Stimulated activated CD4-positive, alpha-beta T cell treated with anti-CD3 and anti-CD28 coated beads, Interleukin-4, amount 100 ng/mL, for 4 hours (primary cell): Measurements from ENCODE around the gene PDGFRB.

Experiments used
- DNase-seq, 2 experiments: peaks; one replicate each; pipeline ENCODE4 v3.0.0-alpha.2; 2020

The PDGFRB gene

GRCh38 chr5:150162142-150162513 is 6.5 kb upstream of the PDGFRB start:
- no peak for DNase-seq

GRCh38 chr5:150161242-150162141 is 5.8 kb upstream of the PDGFRB start:
- peak; percentile 48 to 74 for DNase-seq

GRCh38 chr5:150160448-150161081 is 4.9 kb upstream of the PDGFRB start:
- no peak for DNase-seq

GRCh38 chr5:150159741-150160179 is 4.1 kb upstream of the PDGFRB start:
- DNase-seq, result no peak

GRCh38 chr5:150159031-150159430 is 3.4 kb upstream of the PDGFRB start:
- DNase-seq, result no peak

- DNase-seq, result no peak
Measured at GRCh38 chr5:150158170-150158949, 2.7 kb upstream of the PDGFRB start.

DNA sequence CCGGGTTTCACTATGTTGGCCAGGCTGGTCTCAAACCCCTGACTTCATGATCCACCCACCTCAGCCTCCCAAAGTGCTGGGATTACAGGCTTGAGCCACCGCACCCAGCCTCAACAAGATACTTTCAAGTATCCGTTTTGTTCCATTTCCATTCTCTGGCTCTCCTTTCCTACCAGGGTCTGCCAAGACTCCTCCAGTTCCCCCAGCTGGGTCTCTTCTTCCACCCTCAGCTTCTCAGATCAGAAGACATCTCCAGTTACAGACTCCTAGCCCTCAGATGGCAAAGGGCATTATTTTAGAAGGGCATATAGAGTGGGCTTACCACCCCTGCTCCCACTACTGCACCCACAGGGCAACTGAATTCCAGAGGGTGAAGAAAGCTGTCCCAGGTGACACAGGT is 1.5 kb upstream of the PDGFRB start:
- DNase-seq, result no peak

DNA sequence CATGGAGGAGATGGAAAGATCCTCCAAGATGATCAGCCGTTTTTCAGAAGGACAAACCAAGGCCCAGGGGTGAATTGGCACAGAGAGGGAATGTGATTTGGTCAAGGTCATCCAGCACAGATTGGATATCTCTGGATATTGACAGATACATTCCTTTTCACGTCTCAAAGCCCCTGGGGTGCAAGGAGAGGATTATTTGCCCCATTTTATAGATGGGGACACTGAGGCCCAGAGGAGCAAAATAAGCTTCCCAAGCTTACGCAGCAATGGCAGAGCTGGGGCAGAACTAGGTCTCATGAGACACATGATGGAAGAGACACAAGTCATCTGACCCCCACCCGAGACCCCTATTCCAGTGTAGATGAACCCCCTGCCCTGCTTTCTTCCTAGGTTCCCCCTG is 895 bp upstream of the PDGFRB start:
- no peak for DNase-seq

DNA sequence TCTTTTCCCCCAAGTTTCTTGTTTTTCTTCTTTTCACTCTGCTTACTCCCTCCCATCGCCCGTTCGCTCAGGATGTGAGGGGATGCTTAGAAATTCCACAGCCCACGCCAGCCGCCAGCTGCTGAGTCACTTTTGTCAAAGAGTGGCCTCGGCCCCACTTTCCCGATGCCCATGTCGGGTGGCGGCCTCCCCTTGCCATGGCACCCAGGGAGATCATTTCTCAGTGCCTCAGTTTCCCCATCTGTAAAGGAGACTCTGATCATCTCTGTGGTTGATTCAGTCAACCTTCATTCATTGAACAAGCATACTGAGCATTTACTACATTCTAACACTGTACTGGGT is 353 bp upstream of the PDGFRB start:
- DNase-seq, result no peak

- no peak for DNase-seq
Measured at GRCh38 chr5:150154618-150155128, 972 bp downstream of the PDGFRB start.

DNA sequence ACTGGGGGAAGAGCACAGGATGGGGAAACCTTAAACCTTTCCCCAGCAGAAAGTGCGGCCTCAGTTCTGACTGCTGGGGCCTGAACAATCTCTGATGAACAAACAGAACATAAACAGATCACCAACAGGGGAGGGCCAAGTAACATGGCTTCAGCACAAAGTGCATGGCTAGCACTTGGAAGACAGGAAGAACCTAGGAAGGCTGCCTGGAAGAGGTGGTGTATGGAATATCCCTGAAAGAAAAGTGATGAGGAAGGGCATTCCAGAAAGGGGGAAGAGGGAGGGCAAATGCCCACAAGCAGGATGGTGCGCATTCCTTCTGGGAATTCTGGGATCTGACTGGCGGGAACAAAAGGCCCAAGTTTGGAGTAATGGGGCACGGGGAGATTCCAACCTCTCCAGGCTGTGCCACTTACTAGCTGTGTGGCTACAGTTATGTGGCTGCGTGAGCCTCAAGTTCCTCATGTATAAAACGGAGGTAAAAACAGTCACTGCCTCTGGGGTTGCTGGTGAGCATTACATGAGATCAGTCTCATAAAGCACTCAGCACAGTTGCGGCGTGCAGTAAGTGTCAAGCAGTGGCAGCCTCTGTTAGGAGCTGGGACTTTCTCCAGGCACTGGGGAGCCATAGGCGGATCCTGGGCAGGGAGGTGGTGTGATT is 1.6 kb downstream of the PDGFRB start:
- DNase-seq, result no peak

GRCh38 chr5:150153483-150153882 is 2.2 kb downstream of the PDGFRB start:
- no peak for DNase-seq

GRCh38 chr5:150152636-150153462 is 2.8 kb downstream of the PDGFRB start:
- DNase-seq, result no peak

GRCh38 chr5:150149618-150150017 is 6.0 kb downstream of the PDGFRB start:
- no peak for DNase-seq

DNA sequence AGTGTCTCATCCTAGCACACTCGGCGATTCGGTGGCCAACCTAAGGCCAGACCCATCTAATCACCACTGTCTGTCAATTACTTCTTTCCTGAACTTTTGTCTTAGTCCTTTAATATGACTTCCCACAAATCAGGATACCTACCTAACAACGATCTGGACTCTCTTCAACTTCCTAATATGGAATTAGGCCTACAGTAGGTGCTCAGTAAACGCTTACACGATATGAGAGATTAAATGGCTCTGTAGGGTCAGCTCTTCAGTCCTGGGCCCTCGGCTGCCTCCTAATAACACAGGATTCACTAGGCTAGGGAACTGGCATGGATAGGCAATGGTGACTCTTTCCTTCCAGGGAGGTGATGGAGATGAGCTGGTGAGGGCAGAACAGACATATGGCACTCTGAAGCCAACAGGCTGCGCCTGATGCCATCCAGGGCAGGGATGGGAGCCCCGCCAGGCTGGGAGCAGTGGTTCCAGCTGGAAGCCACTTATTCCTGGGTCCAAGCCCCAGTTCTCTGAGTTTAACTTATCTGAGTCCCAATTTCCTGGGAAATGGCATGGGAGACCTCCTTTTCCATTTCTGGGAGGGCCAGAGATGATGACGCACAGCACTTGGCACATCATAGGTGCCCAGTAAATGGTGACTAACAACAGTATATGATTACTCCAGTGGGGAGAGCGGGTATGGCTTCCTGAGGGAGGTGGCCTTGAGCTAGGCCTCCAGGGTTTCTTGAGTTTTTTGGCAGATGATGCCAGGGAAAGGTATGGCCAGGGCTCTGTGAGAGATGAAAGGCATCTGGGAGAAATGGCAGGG is 7.3 kb downstream of the PDGFRB start:
- DNase-seq, result no peak

GRCh38 chr5:150147670-150148069 is 8.0 kb downstream of the PDGFRB start:
- DNase-seq, result no peak

- no peak for DNase-seq
Measured at GRCh38 chr5:150146862-150147601, 8.6 kb downstream of the PDGFRB start.

DNA sequence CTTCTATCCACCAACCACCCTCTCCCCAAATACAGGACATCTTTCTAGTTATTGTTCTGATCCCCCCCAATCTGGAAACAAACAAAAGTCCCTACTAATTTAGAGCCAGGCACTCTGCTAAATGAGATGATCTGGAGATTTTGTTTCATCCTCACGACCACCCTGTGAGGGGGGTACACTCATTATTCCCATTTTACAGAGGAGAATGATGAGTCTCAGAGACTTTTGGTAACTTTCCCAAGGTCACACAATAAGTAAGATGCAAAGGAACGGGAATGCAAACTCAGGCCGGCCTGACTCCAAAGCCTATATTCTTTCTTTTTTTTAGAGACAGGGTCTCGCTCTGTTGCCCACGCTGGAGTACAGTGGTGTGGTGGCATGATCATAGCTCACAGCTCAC is 9.4 kb downstream of the PDGFRB start:
- no peak for DNase-seq

- no peak for DNase-seq
Measured at GRCh38 chr5:150144879-150145278, 10.8 kb downstream of the PDGFRB start.

DNA sequence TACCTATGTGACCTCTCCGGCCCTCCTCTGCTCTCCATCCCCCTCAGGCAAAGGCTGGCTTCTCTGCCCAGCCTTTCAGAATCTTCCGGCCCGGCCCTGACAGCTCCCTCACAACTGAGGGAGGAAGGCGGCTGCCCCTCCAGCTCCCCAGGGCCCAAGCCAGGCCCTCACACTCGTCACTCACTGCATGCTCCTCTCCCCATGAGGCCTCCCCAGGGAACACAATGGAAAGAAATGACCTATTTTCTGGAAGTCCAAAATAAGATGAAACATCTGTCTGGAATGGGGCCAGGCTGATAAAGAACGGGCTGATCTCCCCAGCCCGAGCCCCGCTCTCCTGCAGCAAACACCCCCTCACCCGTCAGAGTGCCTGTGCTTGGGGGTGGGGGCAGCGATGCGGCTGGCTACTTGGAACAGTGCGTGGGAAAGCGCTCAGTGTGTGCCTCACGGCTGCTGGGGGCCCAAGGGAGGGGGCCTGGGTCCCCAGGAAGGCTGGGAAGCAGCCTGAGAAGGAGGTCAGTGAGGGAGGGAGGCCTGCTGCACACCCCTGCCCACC is 11.3 kb downstream of the PDGFRB start:
- DNase-seq, result no peak
